Measurements from ENCODE around the gene DAZAP1.

DAZAP1 gene

GRCh38 chr19:1483131-1483978 lies 76.0 kb downstream of the DAZAP1 start:
- Histone ChIP-seq H3K4me1 (ENCODE audit: control insufficient read depth, insufficient read depth, low read length) (peaks cover 9% of the 10 kb centered on the region), H3K27ac (ENCODE audit: low read length) (no peak overlapping the region), H3K9me3 (ENCODE audit: control insufficient read depth in 2 of 2, low read length in 2 of 2) (no peaks in the 10 kb centered on the region), H3K36me3 (ENCODE audit: control insufficient read depth in 2 of 2, insufficient read depth in 2 of 2, low read length in 2 of 2) (no peaks in the 10 kb centered on the region), H3K4me3 (ENCODE audit: low read length in 2 of 2) (no peak overlapping the region), H3K27me3 (ENCODE audit: control insufficient read depth in 1 of 2, insufficient read depth in 2 of 2, low read length in 2 of 2) (no peaks in the 10 kb centered on the region), H3K9ac (ENCODE audit: low read length in 2 of 2) (no peak overlapping the region)

GRCh38 chr19:1483979-1484428 lies 76.6 kb downstream of the DAZAP1 start:
- H3K36me3 ChIP-seq (ENCODE audit: control insufficient read depth in 2 of 2, insufficient read depth in 2 of 2, low read length in 2 of 2), result no peaks in the 10 kb centered on the region
- H3K27me3 ChIP-seq (ENCODE audit: control insufficient read depth in 1 of 2, insufficient read depth in 2 of 2, low read length in 2 of 2), result no peaks in the 10 kb centered on the region
- no peaks in the 10 kb centered on the region for H3K9me3 ChIP-seq (ENCODE audit: control insufficient read depth in 2 of 2, low read length in 2 of 2)
- peaks cover 6% of the 10 kb centered on the region for H3K4me1 ChIP-seq (ENCODE audit: control insufficient read depth, insufficient read depth, low read length)
- H3K27ac ChIP-seq (ENCODE audit: low read length), result no peak overlapping the region
- no peak overlapping the region for H3K9ac ChIP-seq (ENCODE audit: low read length in 2 of 2)
- H3K4me3 ChIP-seq (ENCODE audit: low read length in 2 of 2), result no peak overlapping the region

All from stomach smooth muscle (tissue), 2 donors.